GM20000 (cell line): Measurements from ENCODE around the gene NIBAN1.
A peak's percentile ranks its signal among the peaks of the same experiment; 100 is the strongest.

ENCODE experiments used
- DNase-seq: peaks from one replicate; pipeline ENCODE4 v3.0.0; 2012; ENCODE audit warnings: low spot score
- TF ChIP-seq, protein P1 (sequence below): IDR thresholded peaks from 2 replicates; pipeline ENCODE4 v1.5.1; 2012; ENCODE audit warnings: mild to moderate bottlenecking, control low read depth; ENCODE audit errors: extremely low read depth, missing control alignments

The NIBAN1 gene

DNA sequence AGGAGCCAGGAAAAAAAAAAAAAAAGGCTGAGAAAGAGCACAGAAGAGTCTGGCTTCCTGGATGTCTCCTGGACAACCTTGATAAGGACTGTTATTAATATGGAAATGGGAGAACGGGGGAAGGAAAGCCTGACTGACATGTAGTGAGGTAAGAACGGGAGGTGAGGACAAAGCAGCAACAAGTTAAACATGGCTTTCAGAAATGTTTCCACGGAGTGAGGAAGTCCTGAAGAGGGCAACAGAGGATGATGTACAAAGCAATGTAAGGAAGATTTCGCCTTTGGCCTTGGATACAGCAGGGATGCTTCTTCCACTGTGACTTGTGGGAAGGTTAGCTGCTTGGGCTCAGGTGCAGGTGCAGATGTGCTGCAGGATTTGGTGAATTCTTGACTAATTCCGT lies 11.9 kb upstream of the NIBAN1 start:
- DNase-seq = no peak
- TF ChIP-seq, protein P1, sequence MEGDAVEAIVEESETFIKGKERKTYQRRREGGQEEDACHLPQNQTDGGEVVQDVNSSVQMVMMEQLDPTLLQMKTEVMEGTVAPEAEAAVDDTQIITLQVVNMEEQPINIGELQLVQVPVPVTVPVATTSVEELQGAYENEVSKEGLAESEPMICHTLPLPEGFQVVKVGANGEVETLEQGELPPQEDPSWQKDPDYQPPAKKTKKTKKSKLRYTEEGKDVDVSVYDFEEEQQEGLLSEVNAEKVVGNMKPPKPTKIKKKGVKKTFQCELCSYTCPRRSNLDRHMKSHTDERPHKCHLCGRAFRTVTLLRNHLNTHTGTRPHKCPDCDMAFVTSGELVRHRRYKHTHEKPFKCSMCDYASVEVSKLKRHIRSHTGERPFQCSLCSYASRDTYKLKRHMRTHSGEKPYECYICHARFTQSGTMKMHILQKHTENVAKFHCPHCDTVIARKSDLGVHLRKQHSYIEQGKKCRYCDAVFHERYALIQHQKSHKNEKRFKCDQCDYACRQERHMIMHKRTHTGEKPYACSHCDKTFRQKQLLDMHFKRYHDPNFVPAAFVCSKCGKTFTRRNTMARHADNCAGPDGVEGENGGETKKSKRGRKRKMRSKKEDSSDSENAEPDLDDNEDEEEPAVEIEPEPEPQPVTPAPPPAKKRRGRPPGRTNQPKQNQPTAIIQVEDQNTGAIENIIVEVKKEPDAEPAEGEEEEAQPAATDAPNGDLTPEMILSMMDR = no peak

DNA sequence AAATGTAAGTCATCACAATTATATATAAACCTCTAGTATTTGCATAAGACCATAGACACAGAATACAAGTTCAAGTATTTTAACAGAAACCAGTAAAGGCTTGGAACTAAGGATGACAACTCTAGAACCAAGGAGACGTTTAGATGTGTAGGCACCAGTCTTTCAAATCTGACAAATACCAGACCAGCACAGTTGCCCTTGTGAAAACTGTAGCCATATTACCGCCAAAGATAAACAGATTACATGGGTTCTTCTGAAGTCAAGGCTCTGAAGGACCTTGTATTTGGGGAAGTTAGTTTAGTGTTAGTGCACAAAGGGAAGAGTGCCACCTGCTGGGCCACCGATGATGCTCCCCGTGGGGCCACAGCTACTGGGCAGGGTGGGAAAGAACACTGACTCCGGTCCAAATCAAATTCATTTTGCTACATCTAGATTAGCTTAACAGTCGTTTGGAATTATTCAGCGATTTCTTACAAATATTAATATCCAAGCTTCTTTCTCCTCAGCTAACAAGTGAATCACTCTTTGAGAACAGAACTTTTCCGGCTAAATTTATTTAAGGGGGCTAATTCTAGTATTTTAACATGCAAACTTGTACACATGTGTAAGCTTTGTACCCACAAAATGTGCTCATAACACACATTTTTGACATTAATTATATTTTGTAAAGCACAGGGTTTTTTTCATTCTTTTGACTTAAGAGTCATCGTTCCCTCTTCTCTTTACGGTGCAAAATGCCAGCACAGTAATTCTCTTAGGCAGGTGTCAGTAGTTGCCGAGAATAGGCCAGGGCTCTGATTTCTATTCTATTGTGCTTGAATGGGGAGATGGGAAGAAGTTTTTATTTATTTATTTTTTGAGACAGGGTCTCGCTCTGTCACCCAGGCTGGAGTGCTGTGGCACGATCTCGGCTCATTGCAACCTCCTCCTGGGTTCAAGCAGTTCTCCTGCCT lies 8.0 kb upstream of the NIBAN1 start:
- TF ChIP-seq, protein P1 = peak; percentile 84
- peak; percentile 75 for DNase-seq

DNA sequence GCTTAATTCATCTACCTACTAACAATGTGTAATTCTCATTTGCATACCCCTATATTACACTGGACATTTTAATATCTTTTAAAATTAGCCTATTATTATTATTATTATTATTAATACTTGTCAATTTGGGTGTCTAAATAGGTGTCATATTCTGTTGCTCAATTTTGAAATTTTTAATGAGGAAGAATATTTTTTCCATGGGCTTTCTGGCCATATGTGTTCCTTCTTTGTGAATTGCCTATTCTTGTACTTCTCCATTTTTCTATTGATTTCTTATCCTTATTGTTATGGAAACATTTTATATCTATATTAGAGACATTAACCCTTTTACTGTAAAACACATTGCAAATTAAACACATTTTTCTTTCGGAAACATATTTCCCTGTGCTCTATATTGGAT lies 6.4 kb upstream of the NIBAN1 start:
- DNase-seq = no peak
- TF ChIP-seq, protein P1 = no peak

DNA sequence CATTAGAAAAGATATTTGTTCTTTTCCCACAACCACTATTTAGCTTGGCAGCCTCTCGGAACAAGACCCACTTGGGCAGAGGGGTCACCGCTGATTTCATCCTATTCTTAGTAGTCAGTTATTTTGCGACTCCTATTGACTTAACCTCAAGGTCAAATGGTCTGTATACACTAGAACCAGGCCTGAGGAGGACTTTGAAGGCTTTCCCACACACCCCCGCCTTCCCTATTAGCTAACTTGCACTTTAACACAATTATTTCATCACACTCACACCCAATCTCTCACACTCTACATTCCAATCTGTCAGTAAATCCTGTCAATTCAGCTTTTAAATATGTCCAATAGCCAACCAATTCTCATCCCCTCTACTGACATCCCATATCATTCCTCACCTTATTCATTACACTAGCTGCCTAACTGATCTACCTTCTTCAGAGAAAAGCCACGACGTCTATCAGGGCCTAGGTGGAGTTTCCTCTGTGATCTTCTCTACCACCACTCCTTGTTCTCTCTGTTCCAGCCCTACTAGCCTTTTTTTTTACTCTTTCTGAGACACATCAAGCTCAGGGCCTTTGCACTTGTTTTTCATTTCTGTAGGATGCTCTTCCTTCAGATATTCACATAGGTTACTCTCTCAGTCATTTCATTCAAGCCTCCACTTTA lies 1.0 kb upstream of the NIBAN1 start:
- no peak for DNase-seq
- TF ChIP-seq, protein P1 = no peak

DNA sequence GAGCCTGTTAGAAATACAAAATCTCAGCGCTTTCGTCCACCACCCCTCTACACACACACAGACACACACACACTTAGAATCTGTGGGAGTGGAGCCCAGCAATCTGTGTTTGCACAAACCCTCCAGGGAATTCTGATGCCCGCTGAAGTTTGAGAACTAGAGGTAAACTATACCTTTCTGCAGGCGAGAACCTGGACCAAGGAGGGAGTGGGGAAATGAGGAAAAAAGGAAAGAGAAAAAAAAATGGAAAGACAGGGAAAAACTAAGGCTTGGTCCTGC lies 468 bp upstream of the NIBAN1 start:
- DNase-seq = no peak
- TF ChIP-seq, protein P1 = no peak

DNA sequence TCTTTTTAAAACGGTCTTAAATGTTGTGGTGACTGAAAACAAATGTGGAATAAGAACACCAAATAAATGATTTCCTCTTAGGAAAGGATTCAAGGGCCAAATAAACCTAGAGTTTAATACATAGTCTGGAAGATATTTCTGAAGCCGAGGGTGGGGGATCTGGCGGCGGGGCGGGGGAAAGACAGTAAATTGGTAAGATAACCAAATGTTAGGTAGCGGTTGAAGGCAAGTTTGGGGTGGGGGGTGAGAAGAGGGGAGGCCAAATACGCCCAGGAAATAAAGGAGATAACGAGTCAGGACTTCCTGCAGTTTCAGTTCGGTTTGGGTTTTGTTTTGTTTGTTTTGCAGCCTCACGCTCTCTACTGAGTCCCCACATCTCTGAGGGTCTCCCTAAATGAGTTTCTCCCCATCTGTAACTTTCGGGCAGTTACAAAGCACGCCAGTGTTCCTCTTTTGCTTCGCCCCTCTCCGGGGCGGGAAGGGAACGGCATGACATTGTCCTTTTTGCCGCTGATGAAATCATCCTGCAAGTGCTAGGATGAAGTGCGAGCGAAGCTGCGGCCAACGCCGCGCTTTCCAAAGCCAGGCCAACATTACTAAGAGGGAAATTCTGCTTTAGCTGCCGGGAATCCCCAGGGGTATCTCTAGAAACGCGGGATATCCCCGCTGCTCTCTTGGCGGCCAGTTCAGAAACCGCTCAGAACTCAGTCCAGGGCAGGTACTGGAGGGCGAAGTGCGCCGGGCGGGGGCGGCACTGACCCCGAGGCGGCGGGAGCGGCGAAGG lies 844 bp downstream of the NIBAN1 start:
- TF ChIP-seq, protein P1 = no peak
- peak; percentile 82 for DNase-seq
